G401 (cell line): ENCODE results near the gene AGAP1. TPM values are rescaled to one million over a fixed set of nuclear protein-coding genes. Genes with fewer than 3 reads are reported as not detected.

ENCODE experiments used
- DNase-seq: peaks from one replicate; pipeline ENCODE4 v3.0.0-alpha.2; 2015; ENCODE audit warnings: low spot score
- in situ Hi-C: cut with HindIII; loops from 2 replicates; pipeline ENCODE4 v1.10.0; 2016; ENCODE audit warnings: low sequenced_read_pairs, mixed read lengths
- total RNA-seq: library from RNA; depleted of rRNA; stranded (reverse); fragments of >200 nt; shearing (Covaris generic); gene quantifications from 2 replicates; pipeline ENCODE4 v1.2.3, GENCODE V29; 2014

AGAP1 gene
- total RNA-seq, 1 experiment from 2014 or later = 14.4 TPM

DNA sequence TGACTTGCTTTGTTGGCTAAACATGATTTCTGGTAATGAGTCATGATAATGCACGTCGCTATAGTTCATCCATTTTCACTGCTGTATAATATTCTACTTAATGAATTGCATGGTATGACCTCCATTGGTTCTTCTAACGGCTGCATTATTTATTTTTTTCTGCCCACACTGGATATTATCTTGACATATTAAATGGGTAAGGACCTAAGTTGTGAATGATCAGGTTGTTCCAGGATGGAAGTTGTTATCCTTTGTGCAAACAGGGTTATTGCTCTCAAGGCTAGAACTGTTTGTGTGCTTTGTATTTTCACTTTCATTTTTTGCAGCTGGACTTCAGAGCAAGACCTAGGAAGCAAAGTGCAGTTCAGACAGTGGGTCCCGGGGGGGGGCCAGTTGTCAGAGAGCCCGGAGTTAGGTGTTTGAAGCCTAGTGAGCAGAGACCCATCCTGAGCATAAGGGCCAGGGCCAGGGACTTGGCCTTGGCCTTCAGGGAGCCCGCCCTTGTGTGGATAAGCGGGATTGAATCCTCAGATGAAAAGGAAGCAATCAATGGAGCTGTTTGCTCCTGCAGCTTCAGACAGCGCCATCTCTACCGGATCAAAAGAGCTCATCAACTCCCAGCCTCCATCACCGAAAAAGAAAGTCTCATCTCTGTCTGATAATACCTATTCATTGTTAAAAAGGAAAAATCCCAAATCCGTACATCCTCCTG, 48.2 kb downstream of the AGAP1 start:
- no peak for DNase-seq
- in situ Hi-C loops = no loop called here

DNA sequence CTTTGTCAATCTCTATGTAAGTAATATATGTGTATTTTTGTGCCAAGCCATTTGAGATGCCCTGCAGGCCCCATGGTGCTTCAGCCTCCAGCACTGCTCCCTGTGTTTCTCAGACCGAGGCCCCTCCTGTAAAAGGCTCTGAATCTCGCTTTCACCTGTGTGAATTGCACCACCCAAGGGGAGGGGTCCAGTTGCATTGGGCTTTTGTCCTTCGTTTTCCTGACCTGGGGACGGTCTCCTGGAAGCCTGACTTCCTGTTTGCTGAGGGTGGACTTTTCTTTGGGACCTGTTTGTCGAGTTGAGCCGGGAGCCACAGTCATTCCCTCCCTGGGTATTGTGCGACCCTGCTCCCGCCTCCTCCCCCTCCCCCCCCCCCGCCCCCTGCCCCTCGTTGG, 48.9 kb downstream of the AGAP1 start:
- in situ Hi-C loops = no loop called here
- no peak for DNase-seq

DNA sequence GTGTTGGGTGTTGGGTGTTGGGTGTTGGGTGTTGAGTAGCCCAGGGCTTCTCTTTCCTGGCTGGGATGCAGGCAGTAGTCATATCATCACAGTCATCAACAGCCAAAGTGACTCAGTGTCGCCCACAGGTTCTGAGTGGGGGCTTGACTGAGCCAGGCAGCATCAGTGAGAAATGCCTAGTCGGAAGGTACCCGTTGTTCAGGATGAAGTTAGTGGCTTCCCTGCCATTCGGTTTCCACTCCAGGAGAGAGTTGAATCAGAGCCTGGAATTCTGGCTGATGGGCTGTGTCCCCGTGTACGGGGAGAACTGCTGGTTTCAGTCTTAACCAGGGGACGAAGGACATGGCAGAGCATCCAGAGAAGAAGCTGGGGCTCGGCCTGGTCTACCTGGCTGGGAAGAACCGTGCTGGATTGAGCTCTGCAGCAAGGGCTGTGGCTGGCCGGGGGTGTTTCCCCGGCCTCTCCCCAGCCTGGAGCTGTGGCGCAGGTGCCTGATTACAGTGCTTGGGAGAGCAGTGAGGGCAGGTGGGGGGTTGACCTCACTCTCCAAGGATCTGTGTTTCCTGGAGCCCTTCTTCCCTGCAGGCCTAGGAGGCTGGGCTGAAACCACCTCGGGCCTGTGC, 49.4 kb downstream of the AGAP1 start:
- no peak for DNase-seq
- in situ Hi-C loops = no loop called here

DNA sequence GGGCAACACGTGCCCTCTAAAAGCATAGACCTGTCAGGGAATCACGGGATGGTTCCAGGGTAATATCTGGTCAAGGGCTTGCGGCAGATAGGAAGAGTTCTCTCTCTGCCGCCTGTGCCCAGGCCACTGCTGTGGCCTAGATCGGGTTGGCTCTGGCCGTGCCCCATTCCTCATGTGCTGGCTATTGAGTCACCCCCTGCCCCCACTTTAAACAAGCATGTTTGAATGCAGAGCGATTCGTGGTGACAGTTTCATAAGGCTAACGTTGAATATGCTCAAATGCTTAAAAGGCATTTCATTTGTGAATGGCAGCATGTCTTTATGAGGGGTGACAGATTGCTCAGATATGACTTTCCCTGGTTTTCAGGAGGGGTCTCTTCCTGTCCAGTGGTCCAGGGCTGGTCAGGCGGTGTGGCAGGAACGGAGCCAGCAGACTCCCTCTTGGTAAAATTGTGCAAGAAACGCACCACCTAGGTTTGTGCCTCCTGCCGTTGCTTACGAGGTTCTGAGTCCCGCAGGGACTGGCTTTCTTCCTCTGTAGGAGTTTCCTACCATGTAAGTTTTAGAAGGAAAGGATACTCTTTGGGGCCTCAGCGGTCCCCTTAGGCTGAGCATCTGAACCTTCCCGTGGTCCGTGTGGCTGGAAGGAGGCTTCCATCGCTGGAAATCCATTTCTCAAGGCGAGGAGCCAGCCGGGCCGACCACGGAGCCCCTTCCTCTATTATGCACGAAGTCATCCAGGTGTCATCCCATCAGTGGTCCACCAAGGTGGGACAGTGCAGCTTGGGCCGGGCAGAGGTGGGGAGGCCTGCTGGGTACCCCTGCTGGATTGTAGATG, 50.2 kb downstream of the AGAP1 start:
- in situ Hi-C loops = no loop called here
- DNase-seq = no peak

DNA sequence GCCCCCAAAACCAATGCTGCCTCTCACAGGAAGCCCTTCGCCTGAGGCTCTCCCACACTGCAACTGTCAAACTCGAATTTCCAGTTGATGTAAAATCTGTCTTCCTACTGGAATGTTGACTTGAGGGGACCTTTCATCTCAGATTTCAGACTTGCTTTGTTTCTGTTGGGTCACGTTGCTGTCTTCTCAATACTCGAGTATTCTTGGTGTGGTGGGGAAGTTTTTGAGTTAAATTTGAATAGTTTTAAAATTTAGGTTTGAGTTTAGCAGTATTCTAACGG, 50.8 kb downstream of the AGAP1 start:
- no peak for DNase-seq
- in situ Hi-C loops = no loop called here

DNA sequence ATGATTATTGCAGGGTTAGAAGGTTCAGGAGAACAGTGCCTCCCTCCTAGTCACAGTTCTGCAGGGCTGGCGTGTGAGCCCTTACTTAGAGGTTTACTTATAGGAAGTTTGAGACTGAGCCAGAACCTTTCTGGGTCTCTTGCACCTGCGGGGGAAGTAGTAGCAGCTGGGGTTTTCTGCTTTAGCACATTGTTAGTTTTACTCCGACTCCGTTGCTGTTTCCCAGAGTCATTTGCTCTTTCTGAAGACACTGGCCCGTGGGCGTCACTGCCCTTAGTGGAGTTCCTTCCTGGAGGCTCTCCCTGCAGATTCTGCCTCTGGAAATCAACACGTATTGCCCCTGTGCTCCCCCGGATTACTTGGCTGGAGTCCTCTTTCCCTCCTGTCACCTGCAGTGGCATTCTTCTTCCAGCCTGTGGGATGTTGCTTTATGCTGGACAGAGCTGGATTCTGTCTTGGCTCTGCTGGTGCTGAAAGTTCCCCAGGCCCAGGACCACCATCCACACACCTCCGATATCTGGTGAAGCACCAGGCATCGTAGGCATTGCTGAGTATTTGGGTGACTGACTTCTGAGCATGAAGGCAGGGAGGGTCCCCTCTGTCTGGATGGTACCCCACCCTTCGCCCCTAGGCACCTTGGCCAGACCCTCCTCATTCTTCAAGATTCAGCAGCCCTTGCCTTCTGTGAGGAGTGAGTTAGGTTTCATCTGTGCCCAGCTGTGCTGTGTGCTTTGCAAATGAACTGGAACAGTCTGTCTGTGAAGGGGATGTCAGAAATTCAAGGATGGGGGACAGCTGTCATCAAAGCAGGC, 51.7 kb downstream of the AGAP1 start:
- in situ Hi-C loops = no loop called here
- DNase-seq = no peak

DNA sequence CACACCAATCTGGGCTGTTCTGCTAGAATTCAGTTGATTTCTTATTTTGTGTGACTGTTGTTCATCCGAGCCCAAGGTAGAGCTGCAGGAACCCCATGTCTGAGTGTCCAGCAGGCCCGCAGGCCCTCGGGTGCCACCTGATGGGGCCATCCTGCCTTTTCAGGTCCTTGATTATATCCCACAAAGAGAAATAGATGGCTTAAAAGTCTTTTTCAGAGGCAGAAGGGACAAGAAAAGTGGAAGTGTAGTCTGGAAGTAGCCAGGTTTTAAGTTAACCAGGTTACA, 52.2 kb downstream of the AGAP1 start:
- in situ Hi-C loops = no loop called here
- no peak for DNase-seq

DNA sequence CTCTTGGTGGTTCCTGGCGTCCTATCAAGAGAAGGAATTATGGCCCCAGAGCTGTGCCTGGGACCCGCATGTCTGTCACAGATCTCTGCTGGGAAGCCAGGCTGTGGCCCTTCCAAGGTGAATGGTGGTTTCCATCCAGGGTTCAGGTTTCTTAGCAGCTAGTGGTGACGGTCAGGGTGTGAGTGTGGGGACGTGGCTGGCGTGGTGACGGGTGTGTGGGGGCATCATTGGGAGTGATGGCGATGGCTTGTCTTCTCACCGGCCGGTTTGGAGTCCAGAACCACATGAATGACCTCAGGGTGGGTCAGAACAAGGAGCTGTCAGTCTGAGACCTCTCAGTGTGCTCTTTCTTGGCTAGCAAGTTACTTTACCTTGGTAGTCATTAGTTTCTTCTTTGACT, 52.6 kb downstream of the AGAP1 start:
- in situ Hi-C loops = no loop called here
- no peak for DNase-seq

DNA sequence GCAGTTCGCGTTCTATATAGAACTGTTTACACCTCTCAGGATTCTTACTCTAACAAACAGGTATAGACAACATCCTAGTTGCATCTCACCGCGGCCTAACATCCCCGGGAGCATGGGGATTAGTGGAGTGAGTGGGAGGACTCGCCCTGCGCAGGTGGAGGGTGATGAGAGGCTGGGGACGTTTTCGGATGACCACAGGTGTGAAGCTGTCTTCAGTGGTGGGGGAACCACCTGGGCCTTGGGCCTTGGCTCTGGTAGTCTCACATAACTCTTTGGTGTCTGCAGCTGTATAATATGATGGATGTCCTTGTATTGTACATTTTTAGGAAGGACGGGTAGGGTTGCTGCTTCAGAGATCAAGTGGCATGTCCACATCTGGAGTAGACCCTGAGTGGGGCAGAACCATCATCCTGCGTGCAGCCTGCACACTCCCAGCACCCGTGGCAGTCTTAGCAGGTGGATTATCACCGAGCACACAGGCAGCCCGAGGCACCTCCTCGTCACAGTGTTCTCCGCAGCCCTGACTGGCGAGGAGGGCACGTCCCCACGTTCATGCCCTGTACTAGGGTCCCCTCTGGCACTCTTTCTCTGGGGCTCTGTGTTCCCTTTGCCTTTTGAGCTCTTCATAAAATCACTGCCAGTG, 56.0 kb downstream of the AGAP1 start:
- no peak for DNase-seq
- in situ Hi-C loops = loop anchor here (10.0 kb wide), 1 partner anchor 75 kb away; no protein-coding TSS in a partner anchor

DNA sequence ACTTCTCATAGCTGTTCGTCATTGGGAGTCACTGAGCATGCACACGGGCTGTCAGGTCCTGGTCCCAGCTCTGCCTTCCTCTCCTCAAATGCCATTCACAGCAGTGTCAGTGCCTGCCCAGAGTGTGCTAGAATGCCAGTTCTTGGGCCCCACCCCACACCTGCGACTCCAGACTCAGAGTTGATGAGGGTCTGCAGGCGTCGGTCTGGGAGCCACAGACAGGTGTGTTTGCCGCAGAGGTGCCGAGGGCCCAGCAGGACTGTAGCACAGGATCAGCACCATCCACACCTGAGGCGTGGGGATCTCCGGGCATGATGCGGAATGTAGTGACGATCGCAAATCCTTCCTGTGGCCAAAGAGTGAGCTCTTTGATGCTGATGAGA, 56.5 kb downstream of the AGAP1 start:
- no peak for DNase-seq
- in situ Hi-C loops = loop anchor here (10.0 kb wide), 1 partner anchor 74 kb away; no protein-coding TSS in a partner anchor

DNA sequence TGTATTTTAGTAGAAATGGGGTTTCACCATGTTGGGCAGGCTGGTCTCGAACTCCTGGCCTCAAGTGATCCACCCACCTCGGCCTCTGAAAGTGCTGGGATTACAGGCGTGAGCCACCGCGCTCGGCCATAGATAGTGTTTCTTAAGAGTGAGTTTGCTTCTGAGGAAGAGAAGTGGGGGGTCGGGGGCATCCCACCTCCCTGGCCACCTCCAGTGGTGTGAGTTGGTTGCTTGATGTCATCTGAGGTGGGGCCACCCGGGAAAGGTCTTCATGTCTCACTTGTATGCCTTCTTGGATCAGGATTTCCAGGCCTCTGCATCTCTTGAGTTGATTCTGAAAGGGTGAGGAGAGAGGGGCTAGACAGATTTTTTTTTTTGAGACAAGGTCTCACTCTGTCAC, 57.1 kb downstream of the AGAP1 start:
- in situ Hi-C loops = loop anchor here (10.0 kb wide), 1 partner anchor 74 kb away; no protein-coding TSS in a partner anchor
- no peak for DNase-seq

DNA sequence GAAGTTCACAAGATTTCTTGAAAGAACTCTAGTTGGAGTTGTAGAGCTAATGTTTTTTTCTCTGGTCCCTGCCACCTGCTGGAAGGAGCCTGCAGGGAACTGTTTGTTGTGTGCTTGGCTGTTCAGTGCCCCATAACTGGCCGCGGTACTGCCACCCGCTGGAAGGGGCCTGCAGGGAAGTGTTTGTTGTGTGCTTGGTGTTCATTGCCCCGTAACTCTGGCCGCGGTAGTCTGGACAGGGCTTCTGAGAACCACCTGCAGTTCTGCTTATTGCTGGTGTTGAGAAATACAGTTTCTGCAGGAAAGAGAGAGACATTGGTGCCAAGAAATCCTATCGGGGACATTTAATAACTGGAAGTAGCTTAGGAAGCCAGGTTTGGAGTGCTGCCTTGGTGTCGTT, 58.1 kb downstream of the AGAP1 start:
- peak; percentile 72 for DNase-seq
- in situ Hi-C loops = loop anchor here (10.0 kb wide), 1 partner anchor 73 kb away; no protein-coding TSS in a partner anchor

DNA sequence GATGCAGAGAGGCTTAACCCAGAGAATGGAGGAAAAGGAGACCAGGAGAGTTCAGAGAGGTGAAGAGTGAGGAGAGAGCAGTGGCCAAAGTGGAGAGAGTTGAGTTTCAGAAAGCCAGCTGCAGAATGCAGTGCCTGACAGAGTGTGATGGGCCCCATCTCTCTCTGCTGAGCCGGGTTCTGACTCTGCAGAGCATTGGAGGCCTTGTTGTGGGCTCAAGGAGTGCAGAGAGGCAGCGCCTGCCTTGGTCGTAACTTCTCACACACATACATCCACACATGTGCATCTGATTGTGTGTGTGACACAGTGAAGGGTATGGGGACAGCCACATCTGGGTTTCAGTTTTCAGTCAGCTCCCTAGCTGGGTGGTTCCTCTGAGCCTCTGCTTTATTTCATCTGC, 58.8 kb downstream of the AGAP1 start:
- in situ Hi-C loops = loop anchor here (10.0 kb wide), 1 partner anchor 72 kb away; no protein-coding TSS in a partner anchor

DNA sequence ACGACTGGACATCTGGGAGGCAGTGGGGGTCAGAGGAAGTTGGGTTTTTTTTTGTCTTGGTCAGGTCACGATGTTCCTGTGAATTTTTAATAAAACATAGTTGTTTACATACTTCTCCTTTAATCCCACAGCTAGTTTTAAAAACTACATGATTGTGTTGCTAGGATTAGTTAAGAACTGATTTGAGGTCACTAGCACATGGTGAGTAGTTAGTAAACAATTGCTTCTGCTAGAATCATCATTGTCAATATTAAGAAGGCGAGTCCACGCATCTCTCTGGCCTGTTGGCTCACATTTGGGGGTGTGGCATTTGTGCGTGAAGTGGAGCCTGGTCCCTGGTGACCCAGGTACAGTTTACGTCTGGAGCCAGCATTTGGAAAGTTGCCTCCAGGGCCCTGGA, 59.4 kb downstream of the AGAP1 start:
- no peak for DNase-seq
- in situ Hi-C loops = loop anchor here (10.0 kb wide), 1 partner anchor 72 kb away; no protein-coding TSS in a partner anchor

More for the DNA sequence above, 58.8 kb downstream of the AGAP1 start:
- DNase-seq = no peak

DNA sequence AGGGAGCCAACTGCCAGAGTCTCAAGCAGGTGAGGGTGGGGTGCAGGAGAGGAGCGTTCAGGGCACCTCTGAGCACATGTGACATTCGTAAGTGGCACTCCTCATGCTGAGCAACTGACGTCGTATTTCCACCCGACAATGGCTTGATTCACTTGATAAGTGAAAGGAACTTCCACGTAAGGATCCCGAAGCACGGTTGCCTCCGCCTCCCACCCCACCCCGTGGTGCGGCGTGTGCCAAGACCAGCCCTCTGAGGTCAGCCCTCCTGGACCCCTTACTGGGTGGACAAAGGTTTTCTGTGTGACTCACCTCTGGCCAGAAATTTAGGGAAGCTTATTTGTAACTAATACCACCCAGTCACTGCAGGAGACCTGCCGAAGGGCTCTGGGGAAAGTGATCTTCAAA, 59.9 kb downstream of the AGAP1 start:
- no peak for DNase-seq
- in situ Hi-C loops = loop anchor here (10.0 kb wide), 1 partner anchor 71 kb away; no protein-coding TSS in a partner anchor

DNA sequence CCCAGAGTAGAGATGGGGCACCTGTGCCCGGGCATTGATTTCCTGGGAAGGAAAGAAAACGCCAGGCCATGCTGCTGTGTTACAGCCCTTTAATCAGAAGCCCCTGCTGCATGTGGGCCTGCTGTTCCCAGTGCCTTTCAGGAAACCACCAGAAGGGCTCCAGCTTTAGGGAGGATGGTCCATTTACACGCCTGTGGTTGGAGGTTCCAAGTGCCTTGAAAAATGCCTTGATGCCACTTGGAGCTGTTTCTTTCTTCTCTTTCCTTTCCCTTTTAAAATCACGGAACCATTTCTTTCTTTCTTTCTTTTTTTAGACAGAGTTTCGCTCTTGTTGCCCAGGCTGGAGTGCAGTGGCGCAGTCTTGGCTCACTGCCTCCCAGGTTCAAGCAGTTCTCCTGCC, 60.5 kb downstream of the AGAP1 start:
- no peak for DNase-seq
- in situ Hi-C loops = loop anchor here (10.0 kb wide), 1 partner anchor 70 kb away; no protein-coding TSS in a partner anchor

DNA sequence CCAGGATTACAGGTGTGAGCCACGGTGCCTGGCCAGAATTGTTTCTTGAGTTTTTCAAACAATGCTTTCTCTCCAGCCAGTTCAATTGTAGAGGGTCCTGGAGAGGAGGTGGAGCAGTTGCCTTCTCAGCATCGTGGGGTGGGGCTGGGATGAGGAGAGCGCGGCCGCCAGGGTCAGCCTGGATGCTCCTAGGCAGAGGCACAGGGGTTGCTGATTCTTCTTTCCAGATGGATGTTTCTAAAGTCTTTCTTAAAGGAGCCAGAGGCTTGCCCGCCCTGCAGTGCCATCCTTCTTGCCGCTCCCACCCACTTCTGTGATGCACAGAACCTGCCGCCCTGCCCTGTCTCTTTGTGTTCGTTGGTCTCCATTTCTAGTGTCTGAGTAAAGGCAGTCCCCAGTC, 61.1 kb downstream of the AGAP1 start:
- in situ Hi-C loops = loop anchor here (10.0 kb wide), 1 partner anchor 70 kb away; no protein-coding TSS in a partner anchor
- no peak for DNase-seq

DNA sequence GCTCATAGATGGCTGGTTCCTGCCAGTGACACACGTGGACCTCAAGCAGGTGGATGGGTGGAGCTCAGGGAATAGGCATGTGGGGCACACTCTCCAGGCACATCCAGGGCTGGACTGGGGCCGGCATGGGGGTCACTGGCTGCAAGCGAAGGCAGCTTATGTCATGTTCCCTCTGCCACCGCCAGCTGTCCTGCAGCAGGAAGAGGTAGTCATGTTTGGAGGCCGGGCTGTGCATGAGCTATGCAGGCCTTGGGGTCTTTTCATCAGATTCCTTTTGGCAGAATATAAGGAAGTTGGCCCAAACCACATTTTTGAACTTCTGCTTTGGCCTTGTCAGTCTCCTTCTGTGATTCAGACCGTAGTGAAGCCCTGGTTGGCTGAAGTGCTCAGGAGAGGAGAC, 61.5 kb downstream of the AGAP1 start:
- in situ Hi-C loops = loop anchor here (10.0 kb wide), 1 partner anchor 69 kb away; no protein-coding TSS in a partner anchor
- no peak for DNase-seq

DNA sequence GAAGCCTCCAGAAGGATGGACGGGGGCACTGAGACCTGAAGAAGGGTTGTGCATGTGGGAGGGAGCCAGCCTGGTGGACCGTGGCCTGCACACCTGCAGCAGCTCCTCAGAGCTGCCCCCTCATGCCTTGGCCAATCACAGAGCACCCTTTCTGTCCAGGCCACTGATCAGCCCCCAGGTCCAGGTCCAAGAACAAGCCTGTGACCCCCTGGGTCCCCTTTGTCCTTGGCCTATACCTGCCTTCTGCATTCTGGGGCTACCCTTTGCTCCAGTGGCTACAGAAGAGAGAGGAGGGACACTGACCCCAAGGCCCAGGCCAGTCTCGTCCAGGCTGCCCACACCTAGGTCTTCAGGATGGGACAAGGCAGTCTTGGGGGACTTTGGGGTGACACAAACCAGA, 62.2 kb downstream of the AGAP1 start:
- DNase-seq = no peak
- in situ Hi-C loops = loop anchor here (10.0 kb wide), 1 partner anchor 69 kb away; no protein-coding TSS in a partner anchor
